ENCODE data around the gene MISP.

DNA sequence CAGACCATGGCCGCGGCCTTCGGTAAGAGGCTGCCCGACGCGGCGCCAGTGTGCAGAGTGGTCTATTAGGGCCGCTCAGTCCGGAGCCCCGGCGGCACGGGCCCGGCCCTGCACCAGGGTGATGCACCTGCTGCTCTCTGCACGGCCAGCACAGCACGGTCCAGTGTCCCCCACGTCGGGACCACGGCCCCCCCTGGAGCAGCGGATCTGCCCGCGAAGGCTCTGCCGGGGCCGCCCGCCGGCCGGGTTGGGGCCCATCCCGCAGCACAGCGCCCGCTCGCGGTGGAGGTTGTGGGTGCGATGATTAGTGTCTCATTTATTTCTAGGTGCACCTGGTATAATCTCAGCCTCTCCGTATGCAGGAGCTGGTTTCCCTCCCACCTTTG, 54.2 kb downstream of the MISP start:
- TF ChIP-seq CTCF (IDR thresholded peaks at IDR 0.05) (no peak), POLR2A (IDR thresholded peaks at IDR 0.05) (no peak)

Data from vagina (tissue), 2 donors.